ENCODE measurements around the gene BNIP2.
"Not testable (repeated sequence)": the region's sequence is repeated elsewhere in the genome, so short reads cannot be mapped to it uniquely, and the experiment has no call there.

The BNIP2 gene

GRCh38 chr15:59703979-59704796, 15.1 kb upstream of the BNIP2 start:
- no peak for DNase-seq (ENCODE audit: low read depth)
- TF ChIP-seq MYC (IDR thresholded peaks at IDR 0.05; ENCODE audit: low read depth, low read length) (no peak), CTCF (IDR thresholded peaks at IDR 0.05; ENCODE audit: low read depth, low read length) (no peak)
- TF ChIP-seq, protein P1, sequence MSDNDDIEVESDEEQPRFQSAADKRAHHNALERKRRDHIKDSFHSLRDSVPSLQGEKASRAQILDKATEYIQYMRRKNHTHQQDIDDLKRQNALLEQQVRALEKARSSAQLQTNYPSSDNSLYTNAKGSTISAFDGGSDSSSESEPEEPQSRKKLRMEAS (IDR thresholded peaks at IDR 0.05; ENCODE audit: low read depth, low read length): no peak
- H3K4me3 ChIP-seq (ENCODE audit: low read depth, low read length): no peak overlapping the region

- TF ChIP-seq, protein P1 (IDR thresholded peaks at IDR 0.05; ENCODE audit: low read depth, low read length): no peak
- TF ChIP-seq CTCF (IDR thresholded peaks at IDR 0.05; ENCODE audit: low read depth, low read length) (no peak), MYC (IDR thresholded peaks at IDR 0.05; ENCODE audit: low read depth, low read length) (no peak), POLR2A (IDR thresholded peaks at IDR 0.05; ENCODE audit: extremely low read depth, insufficient read length) (no peak)
- no peak overlapping the region for H3K4me3 ChIP-seq (ENCODE audit: low read depth, low read length)
- no peak for DNase-seq (ENCODE audit: low read depth)
These were observed 13.2 kb upstream of the BNIP2 start for GRCh38 chr15:59702351-59702750.

DNA sequence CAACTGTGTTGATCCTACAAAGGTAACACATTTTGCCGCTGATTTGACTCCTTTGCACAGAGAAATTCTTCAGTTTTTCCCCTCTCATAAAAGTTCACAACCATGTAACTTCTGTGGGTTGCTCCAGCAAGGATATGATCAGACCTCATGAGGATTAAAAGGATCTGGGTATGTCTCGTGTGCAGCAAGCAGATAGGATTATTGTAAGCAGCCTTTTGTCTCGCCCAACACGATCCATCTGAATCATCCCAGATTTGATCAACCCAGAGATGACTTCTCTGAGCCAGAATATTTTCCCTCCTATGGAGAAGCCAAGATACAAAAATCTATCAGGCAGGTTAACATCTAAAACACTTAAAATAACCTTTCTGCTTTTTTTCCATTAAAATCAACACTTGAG, 12.8 kb upstream of the BNIP2 start:
- TF ChIP-seq, protein P1 (IDR thresholded peaks at IDR 0.05; ENCODE audit: low read depth, low read length): no peak
- no peak for TF ChIP-seq CTCF (IDR thresholded peaks at IDR 0.05; ENCODE audit: low read depth, low read length)
- no peak for TF ChIP-seq POLR2A (IDR thresholded peaks at IDR 0.05; ENCODE audit: extremely low read depth, insufficient read length)
- no peak for TF ChIP-seq MYC (IDR thresholded peaks at IDR 0.05; ENCODE audit: low read depth, low read length)
- no peak overlapping the region for H3K4me3 ChIP-seq (ENCODE audit: low read depth, low read length)
- DNase-seq (ENCODE audit: low read depth): no peak

DNA sequence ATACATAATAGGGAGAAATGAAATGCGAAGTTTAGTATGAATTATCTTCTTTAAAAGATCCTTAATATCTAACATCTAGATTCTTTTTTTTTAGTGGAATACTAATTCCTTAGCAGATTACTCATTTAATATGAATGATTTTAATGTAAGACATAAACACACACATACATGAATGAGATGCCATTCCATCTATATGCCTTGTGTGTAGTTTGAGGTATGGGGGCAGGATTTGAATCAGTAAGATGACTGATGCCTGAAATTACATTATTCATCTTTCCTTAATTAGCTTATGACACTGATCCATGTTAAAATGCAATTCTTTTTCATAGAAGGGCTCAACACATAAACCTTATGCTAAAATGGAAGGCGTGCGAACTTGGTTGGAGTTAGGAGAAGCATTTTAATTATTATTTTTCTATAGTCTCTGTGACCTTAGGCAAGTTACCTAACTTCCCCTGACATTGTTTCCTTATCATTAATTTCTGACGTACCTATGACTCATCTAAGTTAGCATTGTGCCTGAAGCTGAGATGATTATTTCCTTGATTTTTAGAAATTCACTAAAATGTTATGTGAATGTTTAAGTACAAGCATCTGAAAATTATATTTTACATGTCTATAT, 10.8 kb upstream of the BNIP2 start:
- no peak for DNase-seq (ENCODE audit: low read depth)
- TF ChIP-seq MYC (IDR thresholded peaks at IDR 0.05; ENCODE audit: low read depth, low read length) (no peak), CTCF (IDR thresholded peaks at IDR 0.05; ENCODE audit: low read depth, low read length) (no peak), POLR2A (IDR thresholded peaks at IDR 0.05; ENCODE audit: extremely low read depth, insufficient read length) (no peak)
- TF ChIP-seq, protein P1 (IDR thresholded peaks at IDR 0.05; ENCODE audit: low read depth, low read length): no peak
- H3K4me3 ChIP-seq (ENCODE audit: low read depth, low read length): no peak overlapping the region

- DNase-seq (ENCODE audit: low read depth): peak; percentile 62
These were observed 8.9 kb upstream of the BNIP2 start for GRCh38 chr15:59698065-59698464.

DNA sequence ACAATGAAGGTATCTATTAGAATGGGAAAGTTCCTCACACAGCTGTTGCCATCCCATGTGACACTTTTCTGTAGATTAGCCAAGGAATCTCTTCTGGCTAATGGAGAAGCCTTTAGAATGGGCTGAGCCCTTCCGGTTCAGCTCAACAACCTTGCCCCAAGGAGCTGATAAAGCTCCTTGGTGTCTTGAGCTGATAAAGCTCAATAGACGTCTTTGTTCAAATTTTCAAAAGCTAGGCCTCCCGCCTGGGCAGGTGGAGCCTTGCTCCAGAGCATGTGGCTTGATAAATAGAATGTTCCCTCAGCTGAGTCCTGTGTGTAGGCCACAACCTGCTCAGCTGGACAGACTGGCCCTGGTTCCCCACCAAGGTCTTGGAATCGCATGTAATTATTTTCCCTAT, 7.2 kb upstream of the BNIP2 start:
- DNase-seq (ENCODE audit: low read depth): no peak
- TF ChIP-seq CTCF (IDR thresholded peaks at IDR 0.05; ENCODE audit: low read depth, low read length): no peak
- TF ChIP-seq MYC (IDR thresholded peaks at IDR 0.05; ENCODE audit: low read depth, low read length): no peak
- no peak overlapping the region for H3K4me3 ChIP-seq (ENCODE audit: low read depth, low read length)

More at GRCh38 chr15:59698065-59698464, 8.9 kb upstream of the BNIP2 start:
- H3K4me3 ChIP-seq (ENCODE audit: low read depth, low read length): not testable (repeated sequence)

All from NB4 (cell line).